HepG2 (cell line): ENCODE data around the gene ZNF853. TPM values are rescaled to one million over a fixed set of nuclear protein-coding genes. Genes with fewer than 3 reads are reported as not detected.
A peak's percentile ranks its signal among the peaks of the same experiment; 100 is the strongest.

Source experiments
- ATAC-seq: fragments of 200-7000 bp; cut with Tn5 transposase; 3 replicates; pipeline ENCODE4 v1.9.1; 2020; ENCODE audit warnings: mild to moderate bottlenecking, moderate library complexity
- BruUV-seq: library from RNA; stranded (reverse); fragments of 400-500 nt; replicated peaks from 2 replicates; lab custom pipeline; 2021; lab: Mats Ljungman, UMichigan
- CTCF ChIA-PET: fragments of 300-600 bp; formaldehyde crosslinking; extraction: SDS; loops from one replicate; lab custom pipeline; 2021; ENCODE audit warnings: low total read pairs, inconsistent platforms, low intra/inter-chr PET ratio; lab: Yijun Ruan, JAX
- POLR2A ChIA-PET: fragments of 350-600 bp; sonication (Branson Sonifier 250); formaldehyde crosslinking; loops from one replicate; lab custom pipeline; 2020; ENCODE audit warnings: antibody characterized with exemption, inconsistent platforms; lab: Yijun Ruan, JAX
- DNase-seq: peaks from one replicate; pipeline ENCODE4 v3.0.0-alpha.2; 2015; ENCODE audit warnings: low spot score
- FAIRE-seq: peaks from 3 replicates; lab custom pipeline; 2011; peaks lifted over from hg19 to GRCh38; lab: Jason Lieb, UNC
- H2AFZ ChIP-seq: one replicate; pipeline ENCODE4 v1.6.1; 2011; ENCODE audit warnings: low read length, inconsistent platforms
- H3K27ac ChIP-seq: fragments of 300-600 bp; 3 replicates; pipeline ENCODE4 v1.8.0; 2011; ENCODE audit warnings: mixed run types, mild to moderate bottlenecking, mixed read lengths, low read length, inconsistent platforms; ENCODE audit not compliant: insufficient read depth; ENCODE audit errors: extremely low read length
- H3K27me3 ChIP-seq, 2 experiments: fragments of 200-600 bp in 1 of 2; 2 replicates in 1 of 2; 3 replicates in 1 of 2; pipeline versions ENCODE4 v1.6.0 to v1.8.0; 2011; ENCODE audit warnings: low read length in 2 of 2, mild to moderate bottlenecking in 2 of 2, moderate library complexity in 2 of 2, inconsistent platforms in 1 of 2; ENCODE audit not compliant: insufficient read depth in 2 of 2, control insufficient read depth in 1 of 2
- H3K36me3 ChIP-seq, 2 experiments: fragments of 200-600 bp in 1 of 2; replicated peaks in 1 of 2; 2 replicates in 1 of 2; 3 replicates in 1 of 2; pipeline versions ENCODE4 v1.5.1 to v1.8.0; 2011; ENCODE audit warnings: low read length in 2 of 2, inconsistent platforms in 1 of 2; ENCODE audit not compliant: insufficient read depth in 2 of 2, control insufficient read depth in 1 of 2
- H3K4me1 ChIP-seq: 2 replicates; pipeline ENCODE4 v1.5.1; 2012; ENCODE audit warnings: low read length, inconsistent platforms; ENCODE audit not compliant: insufficient read depth
- H3K4me2 ChIP-seq: 2 replicates; pipeline ENCODE4 v1.6.0; 2011; ENCODE audit warnings: low read depth, low read length, inconsistent platforms
- H3K4me3 ChIP-seq, 3 experiments: fragments of 200-600 bp in 1 of 3; sonication (generic), shearing (Covaris generic) in 1 of 3; replicated peaks in 1 of 3; 2 replicates each; pipeline ENCODE4 v1.5.1; 2011 to 2016; ENCODE audit warnings: low read length in 3 of 3, inconsistent platforms in 2 of 3, low read depth in 2 of 3, mild to moderate bottlenecking in 2 of 3, control low read depth in 1 of 3, mixed read lengths in 1 of 3; ENCODE audit not compliant: insufficient read depth in 1 of 3
- H3K79me2 ChIP-seq: one replicate; pipeline ENCODE4 v1.6.1; 2011; ENCODE audit warnings: low read length, inconsistent platforms; ENCODE audit not compliant: insufficient read depth
- H3K9ac ChIP-seq: 2 replicates; pipeline ENCODE4 v1.6.0; 2011; ENCODE audit warnings: mild to moderate bottlenecking, low read depth, low read length, inconsistent platforms; ENCODE audit not compliant: insufficient read depth
- H3K9me3 ChIP-seq: 2 replicates; pipeline ENCODE4 v1.5.1; 2012; ENCODE audit warnings: mild to moderate bottlenecking, low read length
- H4K20me1 ChIP-seq: 2 replicates; pipeline ENCODE4 v1.6.0; 2011; ENCODE audit warnings: inconsistent platforms, mild to moderate bottlenecking, low read length, moderate library complexity; ENCODE audit not compliant: insufficient read depth
- NFE2 ChIP-seq: sonication (generic); formaldehyde crosslinking; IDR thresholded peaks from 2 replicates; pipeline ENCODE4 v1.4.0; 2020; ENCODE audit warnings: missing genetic modification reagents
- PATZ1 ChIP-seq: sonication (generic); formaldehyde crosslinking; IDR thresholded peaks from 2 replicates; pipeline ENCODE4 v1.4.0; 2020; ENCODE audit warnings: missing genetic modification reagents
- SALL1 ChIP-seq: sonication (generic); formaldehyde crosslinking; IDR thresholded peaks from 2 replicates; pipeline ENCODE4 v1.8.0; 2022; ENCODE audit warnings: mild to moderate bottlenecking, missing genetic modification reagents
- ZNF143 ChIP-seq: sonication (generic); formaldehyde crosslinking; IDR thresholded peaks from 2 replicates; pipeline ENCODE4 v1.4.0; 2020; ENCODE audit warnings: missing genetic modification reagents
- ZNF687 ChIP-seq: sonication (generic); formaldehyde crosslinking; IDR thresholded peaks from 2 replicates; pipeline ENCODE4 v1.5.1; 2020; ENCODE audit warnings: mild to moderate bottlenecking, missing genetic modification reagents, moderate library complexity
- WGBS: methylation state at CpG from one replicate; pipeline ENCODE4 v1.1.6; 2017; ENCODE audit warnings: low lambda C conversion rate; 5-methylcytosine and 5-hydroxymethylcytosine counted together
- in situ Hi-C: cut with HindIII; loops from 2 replicates; pipeline ENCODE4 v1.10.0; 2017; ENCODE audit warnings: low pct_unique_long_range_greater_than_20kb; ENCODE audit not compliant: extremely low pct_ligation_motif_present
- intact Hi-C: fragments of 100-400 bp; cut with micrococcal nuclease; formaldehyde crosslinking; loops from one replicate; pipeline ENCODE4 v1.10.0; 2022; ENCODE audit not compliant: unreplicated experiment
- polyA plus RNA-seq, 8 experiments: library from polyadenylated mRNA; depleted of rRNA in 3 of 8; stranded (reverse) in 7 of 8; unstranded in 1 of 8; fragments of >200 nt; fragmentation: Illumina TruSeq in 4 of 8; extraction: Trizol in 4 of 8; gene quantifications; 2 replicates each; pipeline versions ENCODE4 v1.2.1 to v1.2.3, GENCODE V29; 2011 to 2016; ENCODE audit warnings: low read depth in 4 of 8, missing spikeins in 1 of 8, mixed read lengths in 1 of 8; ENCODE audit not compliant: insufficient read depth in 1 of 8
- total RNA-seq, 5 experiments: library from RNA; depleted of rRNA; stranded (reverse); fragments of >200 nt; fragmentation: Illumina TruSeq; extraction: Trizol; gene quantifications; 2 replicates each; pipeline ENCODE4 v1.2.3, GENCODE V29; 2016; ENCODE audit warnings: low read depth in 1 of 5

Gene ZNF853
- total and polyA plus RNA-seq, 2 of the 13 experiments (the other 11 are each of a cell fraction or from before 2014, with no cell fraction given) = 2.1 to 6.2 TPM

DNA sequence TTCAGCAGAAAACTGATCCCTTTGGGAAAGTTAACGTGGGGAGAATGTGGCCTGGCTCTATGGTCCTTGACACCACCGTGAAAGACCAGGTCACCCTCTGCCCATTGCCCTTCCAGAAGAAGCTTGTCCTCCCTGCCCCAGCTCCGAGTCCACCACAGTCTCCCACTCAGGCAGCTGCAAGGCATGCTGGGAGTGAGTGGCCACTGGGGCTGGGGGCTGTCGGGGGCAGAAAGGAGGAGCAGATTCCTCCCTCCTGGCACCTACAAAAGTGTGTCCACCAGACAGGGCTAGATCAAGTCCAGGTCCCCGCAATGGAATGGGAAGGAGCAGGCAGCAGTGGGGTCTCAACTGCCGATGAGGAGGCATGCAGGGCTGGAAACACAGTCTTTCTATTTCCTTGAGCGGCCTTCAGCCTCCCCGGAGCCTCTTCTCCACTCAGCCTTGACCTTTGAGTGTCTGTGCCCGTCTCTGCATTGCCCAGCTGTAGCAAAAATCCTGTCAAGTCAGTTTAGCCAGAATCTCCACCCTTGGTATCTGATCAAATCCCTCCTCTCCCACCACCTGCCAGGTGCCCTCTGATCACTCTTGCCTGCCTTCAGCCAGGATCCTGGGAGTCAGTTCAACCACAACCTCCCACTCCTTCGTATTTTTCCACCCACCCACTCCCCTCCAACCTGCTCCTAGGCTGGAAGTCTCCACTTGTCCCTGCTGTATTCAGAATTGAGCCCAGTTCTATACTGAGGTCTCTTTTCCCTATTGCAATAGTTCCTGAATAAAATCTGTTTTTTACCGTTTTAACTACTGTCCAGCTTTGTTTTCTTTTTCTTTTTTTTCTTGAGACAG, 14.8 kb downstream of the ZNF853 start:
- H4K20me1 ChIP-seq = no peaks in the 10 kb centered on the region
- H3K4me1 ChIP-seq = peaks cover 24% of the 10 kb centered on the region
- no TSS peak for BruUV-seq
- H2AFZ ChIP-seq = peak overlapping the region; percentile 63
- ChIA-PET POLR2A (no interaction called here), CTCF (no interaction called here)
- no peak for DNase-seq
- no peaks in the 10 kb centered on the region for H3K79me2 ChIP-seq
- no peak overlapping the region for H3K27ac ChIP-seq
- no peak overlapping the region for H3K9ac ChIP-seq
- no peaks in the 10 kb centered on the region for H3K36me3 ChIP-seq
- 7% methylated on average over 11 of the region's 11 CpGs for WGBS
- peak overlapping the region in 1 of 3 experiments; percentile 53; a peak in 4 of 6 replicates for H3K4me3 ChIP-seq
- in situ Hi-C loops = no loop called here
- no peak for FAIRE-seq
- TF ChIP-seq SALL1 (CRISPR knock-in tag) = 0 out of 2 replicates have a peak, but pooled peaks have one; percentile 21
- 0 out of 2 replicates have a peak, but pooled peaks have one; percentile 10 for TF ChIP-seq PATZ1 (CRISPR knock-in tag)
- no peak for TF ChIP-seq NFE2 (CRISPR knock-in tag)
- peak; percentile 71 for TF ChIP-seq ZNF143 (CRISPR knock-in tag)
- peak; percentile 62 for TF ChIP-seq ZNF687 (CRISPR knock-in tag)
- peak; percentile 10; the same call in 2 of the 3 replicates for ATAC-seq
- H3K4me2 ChIP-seq = peak overlapping the region; percentile 63
- no peaks in the 10 kb centered on the region for H3K9me3 ChIP-seq
- peaks cover 0 to 6% of the 10 kb centered on the region in 2 experiments; a peak in 2 of 5 replicates for H3K27me3 ChIP-seq
- intact Hi-C loops = no loop called here
